ENCODE results near the gene URGCP. TPM values are rescaled to one million over a fixed set of nuclear protein-coding genes. Genes with fewer than 3 reads are reported as not detected.

URGCP gene
- total and polyA plus RNA-seq, 2 of the 4 experiments (the other 2 are of a cell fraction): 22.0 to 25.5 TPM

GRCh38 chr7:43856316-43856715 is 50.1 kb downstream of the URGCP start:
- POLR2A ChIA-PET (ENCODE audit: unreplicated experiment): no interaction called here

More at GRCh38 chr7:43856316-43856715, 50.1 kb downstream of the URGCP start:
- H2BK20ac ChIP-seq (ENCODE audit: low read depth, low read length): no peak overlapping the region
- no peaks in the 10 kb centered on the region; the same call in 1 of the 2 replicates for H3K9me1 ChIP-seq (ENCODE audit: insufficient read depth, low read length)
- peak overlapping the region; percentile 45; the same call in 1 of the 2 replicates for H3K14ac ChIP-seq (replicated peaks; ENCODE audit: low read depth, low read length)
- no peak overlapping the region; the same call in 1 of the 2 replicates for H3K4ac ChIP-seq (ENCODE audit: low read depth, low read length)
- no TSS peak for BruUV-seq (replicated peaks)
- no peak overlapping the region for H3K4me3 ChIP-seq (ENCODE audit: insufficient read depth, low read depth, low read length)
- no peaks in the 10 kb centered on the region for H3K9me3 ChIP-seq (ENCODE audit: control insufficient read depth, insufficient read depth, low read length)
- H2AK5ac ChIP-seq (ENCODE audit: low read depth, low read length): no peak overlapping the region
- H3K23ac ChIP-seq (ENCODE audit: low read depth, low read length): no peak overlapping the region
- DNase-seq: no peak
- H3K36me3 ChIP-seq (ENCODE audit: control insufficient read depth, insufficient read depth, low read length): no peaks in the 10 kb centered on the region
- H3K4me1 ChIP-seq (ENCODE audit: control insufficient read depth, insufficient read depth, low read length): no peaks in the 10 kb centered on the region
- no peak for TF ChIP-seq CTCF (conservative IDR thresholded peaks at IDR 0.05; ENCODE audit: low read depth, low read length)
- no peak for TF ChIP-seq NFE2L2 (IDR thresholded peaks at IDR 0.05; ENCODE audit: low read depth, low read length)
- no peak for TF ChIP-seq SMC3 (IDR thresholded peaks at IDR 0.05; ENCODE audit: low read depth, low read length)
- TF ChIP-seq MXI1 (IDR thresholded peaks at IDR 0.05; ENCODE audit: borderline replicate concordance, low read depth, low read length): no peak
- no peak for TF ChIP-seq RCOR1 (IDR thresholded peaks at IDR 0.05; ENCODE audit: insufficient replicate concordance, low read length)
- TF ChIP-seq CEBPB (IDR thresholded peaks at IDR 0.05; ENCODE audit: low read depth, low read length): no peak
- TF ChIP-seq BHLHE40 (IDR thresholded peaks at IDR 0.05; ENCODE audit: low read depth, low read length): no peak
- no peak for TF ChIP-seq RFX5 (IDR thresholded peaks at IDR 0.05; ENCODE audit: low read depth, low read length)
- TF ChIP-seq POLR2A (IDR thresholded peaks at IDR 0.05; ENCODE audit: low read depth, low read length): no peak
- no peak for TF ChIP-seq USF2 (IDR thresholded peaks at IDR 0.05; ENCODE audit: low read depth, low read length)
- TF ChIP-seq MAZ (IDR thresholded peaks at IDR 0.05; ENCODE audit: borderline replicate concordance, low read depth, low read length): no peak
- no peak for TF ChIP-seq FOS (IDR thresholded peaks at IDR 0.05; ENCODE audit: low read depth, low read length)
- no peak for TF ChIP-seq MAFK (IDR thresholded peaks at IDR 0.05; ENCODE audit: low read depth, low read length)
- TF ChIP-seq ELK1 (IDR thresholded peaks at IDR 0.05; ENCODE audit: borderline replicate concordance, low read depth, low read length): no peak
- no peak overlapping the region for H3K4me2 ChIP-seq (ENCODE audit: low read depth, low read length)
- H2AFZ ChIP-seq (replicated peaks; ENCODE audit: low read length, poor library complexity): no peak overlapping the region
- CTCF ChIA-PET: no interaction called here
- no peaks in the 10 kb centered on the region for H3K79me1 ChIP-seq (ENCODE audit: low read depth in 1 of 2, low read length in 2 of 2)
- no peak for ATAC-seq (ENCODE audit: low read depth)
- no peak overlapping the region for H2BK15ac ChIP-seq (ENCODE audit: low read depth, low read length)
- in situ Hi-C loops (cut with MboI; ENCODE audit: low sequenced_read_pairs) (no loop called here), intact Hi-C loops (cut with micrococcal nuclease) (no loop called here), dilution Hi-C loops (cut with HindIII; ENCODE audit: low sequenced_read_pairs, unreplicated experiment) (no loop called here)
- no peak overlapping the region for H3K56ac ChIP-seq (ENCODE audit: extremely low read depth, insufficient read depth, low read length)
- H2BK120ac ChIP-seq (ENCODE audit: low read depth, low read length): no peak overlapping the region
- no peak overlapping the region for H3K9ac ChIP-seq (ENCODE audit: low read depth, low read length)
- no peak overlapping the region for H3K27ac ChIP-seq (ENCODE audit: insufficient read depth, low read length)
- H4K5ac ChIP-seq (ENCODE audit: low read depth, low read length): no peak overlapping the region
- H4K20me1 ChIP-seq (ENCODE audit: insufficient read depth, low read length): no peaks in the 10 kb centered on the region
- H4K8ac ChIP-seq (ENCODE audit: low read depth in 2 of 2, low read length in 2 of 2): no peak overlapping the region
- no peak overlapping the region for H4K91ac ChIP-seq (ENCODE audit: insufficient read depth, low read depth, low read length)
- no peak overlapping the region for H3K18ac ChIP-seq (ENCODE audit: low read depth, low read length)
- H2BK5ac ChIP-seq (ENCODE audit: low read depth, low read length, poor library complexity, severe bottlenecking): no peak overlapping the region
- no peaks in the 10 kb centered on the region; the same call in none of the 2 replicates for H3K27me3 ChIP-seq (ENCODE audit: control insufficient read depth, insufficient read depth, low read length)
- no peak overlapping the region for H2AK9ac ChIP-seq (replicated peaks; ENCODE audit: low read depth, low read length, poor library complexity)
- WGBS, 2 experiments (ENCODE audit: extremely low coverage in 2 of 2, insufficient read length in 1 of 2): 89% methylated on average over 4 of the region's 4 CpGs; no CpG with 5 or more reads in 1 of the 2 experiments
